HEK293T (cell line): ENCODE results near the gene NUP133.

Experiments used
- ARNT ChIP-seq: fragments of 450-650 bp; IDR thresholded peaks from 2 replicates; pipeline ENCODE4 v1.6.1; 2017; ENCODE audit warnings: mild to moderate bottlenecking
- BHLHE40 ChIP-seq: fragments of 450-650 bp; IDR thresholded peaks from 2 replicates; pipeline ENCODE4 v1.6.1; 2016; ENCODE audit warnings: mild to moderate bottlenecking, moderate library complexity, borderline replicate concordance
- CTBP1 ChIP-seq: fragments of 450-650 bp; IDR thresholded peaks from 2 replicates; pipeline ENCODE4 v1.6.1; 2016; ENCODE audit warnings: borderline replicate concordance
- ELF4 ChIP-seq: fragments of 450-650 bp; IDR thresholded peaks from 2 replicates; pipeline ENCODE4 v1.6.1; 2017; ENCODE audit warnings: antibody characterized with exemption
- FOXA1 ChIP-seq: fragments of 450-650 bp; IDR thresholded peaks from 2 replicates; pipeline ENCODE4 v1.6.1; 2016; ENCODE audit warnings: mild to moderate bottlenecking
- FOXM1 ChIP-seq: fragments of 450-650 bp; IDR thresholded peaks from 2 replicates; pipeline ENCODE4 v1.6.1; 2017; ENCODE audit warnings: mild to moderate bottlenecking, borderline replicate concordance
- HDGF ChIP-seq: fragments of 450-650 bp; IDR thresholded peaks from 2 replicates; pipeline ENCODE4 v1.6.1; 2017; ENCODE audit warnings: antibody characterized with exemption, borderline replicate concordance
- LEF1 ChIP-seq: fragments of 450-650 bp; IDR thresholded peaks from 2 replicates; pipeline ENCODE4 v1.6.1; 2017; ENCODE audit warnings: mild to moderate bottlenecking, borderline replicate concordance
- NFRKB ChIP-seq: fragments of 450-650 bp; IDR thresholded peaks from 2 replicates; pipeline ENCODE4 v1.6.1; 2016; ENCODE audit warnings: mild to moderate bottlenecking, moderate library complexity
- PKNOX1 ChIP-seq: fragments of 450-650 bp; IDR thresholded peaks from 2 replicates; pipeline ENCODE4 v1.6.1; 2016
- SP1 ChIP-seq: fragments of 450-650 bp; IDR thresholded peaks from 2 replicates; pipeline ENCODE4 v1.6.1; 2017
- TARDBP ChIP-seq: fragments of 450-650 bp; IDR thresholded peaks from 2 replicates; pipeline ENCODE4 v1.6.1; 2016

GRCh38 chr1:229495782-229496181 lies 12.4 kb downstream of the NUP133 start:
- no peak for TF ChIP-seq NFRKB
- TF ChIP-seq SP1 = no peak
- TF ChIP-seq FOXM1 = no peak
- no peak for TF ChIP-seq PKNOX1
- TF ChIP-seq ELF4 = no peak
- no peak for TF ChIP-seq ARNT
- TF ChIP-seq LEF1 = no peak
- TF ChIP-seq CTBP1 = no peak
- no peak for TF ChIP-seq FOXA1
- TF ChIP-seq BHLHE40 = no peak
- no peak for TF ChIP-seq HDGF
- TF ChIP-seq TARDBP = no peak
